Measurements from ENCODE around the gene RFESD. TPM values are rescaled to one million over a fixed set of nuclear protein-coding genes. Genes with fewer than 3 reads are reported as not detected.

RFESD gene
- total and polyA plus RNA-seq, 2 of the 8 experiments (the other 6 are each of a cell fraction or from before 2014, with no cell fraction given): 1.7 to 2.0 TPM

GRCh38 chr5:95631255-95631958 lies 15.2 kb upstream of the RFESD start (continued):
- no peak for TF ChIP-seq TCF12 (IDR thresholded peaks at IDR 0.05; ENCODE audit: low read depth, low read length)
- TF ChIP-seq SAP30 (IDR thresholded peaks at IDR 0.05; ENCODE audit: insufficient read depth, insufficient replicate concordance, low read length): no peak
- TF ChIP-seq ZNF274 (IDR thresholded peaks at IDR 0.05; ENCODE audit: borderline replicate concordance, extremely low read depth, low read length): no peak
- no peak for TF ChIP-seq HDAC2 (IDR thresholded peaks at IDR 0.05; ENCODE audit: borderline replicate concordance in 1 of 2, low read depth in 2 of 2, low read length in 2 of 2)
- no peak for TF ChIP-seq KDM5A (IDR thresholded peaks at IDR 0.05; ENCODE audit: low read length)
- no peak for TF ChIP-seq RFX5 (IDR thresholded peaks at IDR 0.05; ENCODE audit: borderline replicate concordance, low read depth, low read length)
- no peak for TF ChIP-seq NRF1 (IDR thresholded peaks at IDR 0.05; ENCODE audit: low read depth, low read length)

Measured in H1 (cell line).